GM23338 (cell line): ENCODE data around the gene ICAM3. TPM values are rescaled to one million over a fixed set of nuclear protein-coding genes. Genes with fewer than 3 reads are reported as not detected.

Source experiments
- CTCF ChIP-seq, 2 experiments: fragments of 200-600 bp in 1 of 2; sonication (generic) in 1 of 2; conservative IDR thresholded peaks; 2 replicates each; pipeline versions ENCODE4 v1.5.1 to v1.6.1; 2016 to 2017; ENCODE audit warnings: antibody characterized with exemption in 2 of 2, low read depth in 2 of 2, mild to moderate bottlenecking in 2 of 2, moderate library complexity in 1 of 2
- ETS1 ChIP-seq: IDR thresholded peaks from 2 replicates; pipeline ENCODE4 v1.6.1; 2016; ENCODE audit warnings: antibody characterized with exemption
- EZH2 ChIP-seq: fragments of 200-600 bp; sonication (generic); IDR thresholded peaks from one replicate; pipeline ENCODE4 v1.8.0; 2017; ENCODE audit warnings: antibody characterized with exemption, mild to moderate bottlenecking, low read depth; ENCODE audit not compliant: unreplicated experiment
- POLR2AphosphoS5 ChIP-seq: IDR thresholded peaks from 2 replicates; pipeline ENCODE4 v1.6.1; 2016; ENCODE audit warnings: antibody characterized with exemption, low read depth
- STAT1 ChIP-seq: IDR thresholded peaks from one replicate; pipeline ENCODE4 v1.6.1; 2016; ENCODE audit warnings: antibody characterized with exemption; ENCODE audit not compliant: unreplicated experiment
- ZNF114 ChIP-seq: fragments of 250-450 bp; sonication (Bioruptor Pico); IDR thresholded peaks from 2 replicates; pipeline ENCODE4 v1.5.0; 2020; ENCODE audit warnings: mild to moderate bottlenecking, moderate library complexity
- polyA plus RNA-seq: library from polyadenylated mRNA; unstranded; fragments of >200 nt; fragmentation: Nextera tagmentation; extraction: Ambion mirVana; gene quantifications from 2 replicates; pipeline ENCODE4 v1.2.1, GENCODE V29; 2016
- small RNA-seq: library from RNA; depleted of rRNA; stranded (forward); fragments of <200 nt; gene quantifications from one replicate; pipeline ENCODE3, GENCODE V24; 2014; ENCODE audit warnings: low replicate concordance
- total RNA-seq: library from RNA; depleted of rRNA; stranded (reverse); fragments of >200 nt; shearing (Covaris generic); gene quantifications from 2 replicates; pipeline ENCODE4 v1.2.3, GENCODE V29; 2014; rRNA removed

The ICAM3 gene
- total and polyA plus RNA-seq, 2 experiments from 2014 or later = 9.6 to 14.7 TPM

GRCh38 chr19:10284065-10284959, 55.1 kb downstream of the ICAM3 start (continued):
- TF ChIP-seq ZNF114 (CRISPR knock-in tag) = no peak
- no peak for TF ChIP-seq POLR2AphosphoS5
- no peak for TF ChIP-seq STAT1
- TF ChIP-seq CTCF (conservative IDR thresholded peaks at IDR 0.05; ENCODE audit: low read depth in 2 of 2) = no peak
- no peak for TF ChIP-seq ETS1
- TF ChIP-seq EZH2 = no peak

Small RNAs within 50 kb of the gene (small RNA-seq; reads per million reads assigned to genes)
- gene AC011511.1 (not detected), gene AC011511.4 (not detected)

Other genes with a start within 250 kb of the ICAM3 start
- gene ANGPTL6, start 236.9 kb downstream of the ICAM3 start, total RNA-seq = not detected in 2 replicates
- gene ANGPTL6, start 236.9 kb downstream of the ICAM3 start, polyA plus RNA-seq = 0.17 TPM in 1 of 2 replicates, not detected in the other
- gene PPAN, start 233.3 kb downstream of the ICAM3 start, total RNA-seq = 56.5 and 71.8 TPM in 2 replicates
- 76.9 and 81.9 TPM in 2 replicates for gene PPAN, start 233.3 kb downstream of the ICAM3 start, polyA plus RNA-seq
- 1.2 and 4.0 TPM in 2 replicates for gene P2RY11, start 227.9 kb downstream of the ICAM3 start, total RNA-seq
- gene P2RY11, start 227.9 kb downstream of the ICAM3 start, polyA plus RNA-seq = 3.4 and 4.3 TPM in 2 replicates
- 299 and 328 TPM in 2 replicates for gene EIF3G, start 219.7 kb downstream of the ICAM3 start, total RNA-seq
- gene EIF3G, start 219.7 kb downstream of the ICAM3 start, polyA plus RNA-seq = 238 and 244 TPM in 2 replicates
- gene DNMT1, start 144.7 kb downstream of the ICAM3 start, total RNA-seq = 224 and 238 TPM in 2 replicates
- 589 and 593 TPM in 2 replicates for gene DNMT1, start 144.7 kb downstream of the ICAM3 start, polyA plus RNA-seq
- 13.2 and 13.9 TPM in 2 replicates for gene S1PR2, start 108.3 kb downstream of the ICAM3 start, total RNA-seq
- 8.9 and 9.2 TPM in 2 replicates for gene S1PR2, start 108.3 kb downstream of the ICAM3 start, polyA plus RNA-seq
- 152 and 171 TPM in 2 replicates for gene MRPL4, start 87.4 kb downstream of the ICAM3 start, total RNA-seq
- 92.0 and 102 TPM in 2 replicates for gene MRPL4, start 87.4 kb downstream of the ICAM3 start, polyA plus RNA-seq
- gene ICAM1, start 68.5 kb downstream of the ICAM3 start, total RNA-seq = 3.5 and 3.6 TPM in 2 replicates
- 1.0 and 1.6 TPM in 2 replicates for gene ICAM1, start 68.5 kb downstream of the ICAM3 start, polyA plus RNA-seq
- gene ICAM4, start 52.7 kb downstream of the ICAM3 start, total RNA-seq = 1.0 and 3.8 TPM in 2 replicates
- gene ICAM4, start 52.7 kb downstream of the ICAM3 start, polyA plus RNA-seq = 0.81 and 0.96 TPM in 2 replicates
- 2.7 and 4.6 TPM in 2 replicates for gene ICAM5, start 49.7 kb downstream of the ICAM3 start, total RNA-seq
- gene ICAM5, start 49.7 kb downstream of the ICAM3 start, polyA plus RNA-seq = 0.47 and 0.78 TPM in 2 replicates
- 1.5 and 4.7 TPM in 2 replicates for gene ZGLP1, start 29.8 kb downstream of the ICAM3 start, total RNA-seq
- 5.3 and 5.9 TPM in 2 replicates for gene ZGLP1, start 29.8 kb downstream of the ICAM3 start, polyA plus RNA-seq
- 27.3 and 28.7 TPM in 2 replicates for gene FDX2, start 23.6 kb downstream of the ICAM3 start, total RNA-seq
- gene FDX2, start 23.6 kb downstream of the ICAM3 start, polyA plus RNA-seq = 29.7 and 35.0 TPM in 2 replicates
- gene RAVER1, start 6.1 kb downstream of the ICAM3 start, total RNA-seq = 88.3 and 96.7 TPM in 2 replicates
- 23.6 and 25.5 TPM in 2 replicates for gene RAVER1, start 6.1 kb downstream of the ICAM3 start, polyA plus RNA-seq
- 22.2 and 29.1 TPM in 2 replicates for gene TYK2, start 40.9 kb upstream of the ICAM3 start, total RNA-seq
- gene TYK2, start 40.9 kb upstream of the ICAM3 start, polyA plus RNA-seq = 30.7 and 35.9 TPM in 2 replicates
- gene CDC37, start 63.9 kb upstream of the ICAM3 start, total RNA-seq = 163 and 183 TPM in 2 replicates
- gene CDC37, start 63.9 kb upstream of the ICAM3 start, polyA plus RNA-seq = 270 and 280 TPM in 2 replicates
- gene PDE4A, start 80.9 kb upstream of the ICAM3 start, total RNA-seq = 5.2 and 5.4 TPM in 2 replicates
- 5.2 and 5.4 TPM in 2 replicates for gene PDE4A, start 80.9 kb upstream of the ICAM3 start, polyA plus RNA-seq
- gene KEAP1, start 163.7 kb upstream of the ICAM3 start, total RNA-seq = 71.5 and 77.5 TPM in 2 replicates
- 46.5 and 57.8 TPM in 2 replicates for gene KEAP1, start 163.7 kb upstream of the ICAM3 start, polyA plus RNA-seq
- gene S1PR5, start 177.8 kb upstream of the ICAM3 start, total RNA-seq = 3.1 and 8.0 TPM in 2 replicates
- 4.6 and 4.8 TPM in 2 replicates for gene S1PR5, start 177.8 kb upstream of the ICAM3 start, polyA plus RNA-seq
- 53.2 and 55.5 TPM in 2 replicates for gene ATG4D, start 204.3 kb upstream of the ICAM3 start, total RNA-seq
- gene ATG4D, start 204.3 kb upstream of the ICAM3 start, polyA plus RNA-seq = 15.1 and 19.1 TPM in 2 replicates
- gene KRI1, start 226.4 kb upstream of the ICAM3 start, total RNA-seq = 23.8 and 25.0 TPM in 2 replicates
- 43.2 and 48.8 TPM in 2 replicates for gene KRI1, start 226.4 kb upstream of the ICAM3 start, polyA plus RNA-seq
- gene CDKN2D, start 229.4 kb upstream of the ICAM3 start, total RNA-seq = 1.4 and 3.2 TPM in 2 replicates
- 4.0 and 5.8 TPM in 2 replicates for gene CDKN2D, start 229.4 kb upstream of the ICAM3 start, polyA plus RNA-seq
- 158 and 165 TPM in 2 replicates for gene AP1M2, start 247.7 kb upstream of the ICAM3 start, total RNA-seq
- gene AP1M2, start 247.7 kb upstream of the ICAM3 start, polyA plus RNA-seq = 128 and 141 TPM in 2 replicates